ENCODE results near the gene EIF2AK3.
"Not testable (repeated sequence)": the region's sequence is repeated elsewhere in the genome, so short reads cannot be mapped to it uniquely, and the experiment has no call there.

EIF2AK3 gene

DNA sequence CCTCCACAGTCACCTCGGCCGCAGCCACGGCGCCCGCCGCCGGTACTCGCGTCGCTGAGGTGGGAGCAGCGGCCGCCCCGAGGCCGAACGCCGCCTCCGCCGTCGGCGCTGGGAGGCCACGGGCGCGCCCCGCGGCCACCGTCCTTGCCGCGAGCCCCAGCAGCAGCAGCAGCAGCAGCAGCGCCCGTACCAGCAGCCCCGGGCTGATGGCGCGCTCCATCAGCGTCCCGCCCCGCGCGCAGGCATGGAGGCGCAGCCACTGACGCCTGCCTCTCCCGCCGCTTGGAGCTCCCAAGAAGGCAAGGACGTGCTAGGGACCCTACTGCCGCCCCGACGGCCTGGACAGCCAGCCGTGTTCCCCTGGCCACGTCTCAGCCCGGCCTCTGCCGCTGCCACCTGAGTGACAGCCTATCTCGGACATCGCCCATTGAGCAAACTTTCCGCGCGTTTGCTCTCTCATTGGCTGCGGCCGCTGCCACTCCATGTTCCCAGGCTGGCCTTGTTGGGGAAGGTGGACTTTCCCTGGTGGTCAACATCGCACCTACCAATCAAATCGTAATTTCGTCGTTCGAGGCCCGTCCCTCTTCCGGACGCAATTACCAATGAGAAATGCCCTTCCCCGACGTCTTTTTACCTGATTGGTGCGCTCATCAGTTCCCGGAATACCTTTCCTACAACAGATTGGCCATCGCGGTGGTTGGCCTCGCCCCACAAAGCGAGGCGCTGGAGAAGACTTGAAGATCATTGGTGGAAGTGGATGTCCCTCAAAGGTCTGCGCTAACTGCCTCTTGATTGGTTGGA is at the start of gene EIF2AK3:
Gene EIF2AK3, minus strand, starts transcription at position 410 of the 801 bp plus-strand sequence. Its CDS starts 190 bp downstream, at position 220.
- DNase-seq (ENCODE audit: low read depth in 2 of 2) = peak; percentile 81 to 90

DNA sequence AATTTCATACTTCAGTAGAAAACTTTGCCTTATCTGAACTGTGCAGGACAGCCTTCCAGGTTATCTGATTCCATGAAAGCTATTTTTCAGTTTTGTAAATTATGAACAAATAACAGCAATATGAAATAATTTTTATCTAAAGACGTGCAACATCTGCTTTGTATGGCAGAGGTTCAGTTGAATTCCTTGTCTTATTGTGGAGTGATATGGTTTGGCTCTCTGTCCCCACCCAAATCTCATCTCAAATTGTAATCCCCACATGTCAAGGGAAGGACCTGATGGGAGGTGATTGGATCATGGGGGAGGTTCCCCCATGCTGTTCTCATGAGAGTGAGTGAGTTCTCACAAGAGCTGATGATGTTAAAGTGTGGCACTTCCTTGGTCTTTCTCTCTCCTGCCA is 46.1 kb upstream of the EIF2AK3 start:
- DNase-seq (ENCODE audit: low read depth in 2 of 2) = no peak

- no peak for DNase-seq (ENCODE audit: low read depth in 2 of 2)
Observed at GRCh38 chr2:88671786-88672427, 44.6 kb upstream of the EIF2AK3 start.

- no peak for DNase-seq (ENCODE audit: low read depth in 2 of 2)
Observed at GRCh38 chr2:88669482-88670214, 42.4 kb upstream of the EIF2AK3 start.

DNA sequence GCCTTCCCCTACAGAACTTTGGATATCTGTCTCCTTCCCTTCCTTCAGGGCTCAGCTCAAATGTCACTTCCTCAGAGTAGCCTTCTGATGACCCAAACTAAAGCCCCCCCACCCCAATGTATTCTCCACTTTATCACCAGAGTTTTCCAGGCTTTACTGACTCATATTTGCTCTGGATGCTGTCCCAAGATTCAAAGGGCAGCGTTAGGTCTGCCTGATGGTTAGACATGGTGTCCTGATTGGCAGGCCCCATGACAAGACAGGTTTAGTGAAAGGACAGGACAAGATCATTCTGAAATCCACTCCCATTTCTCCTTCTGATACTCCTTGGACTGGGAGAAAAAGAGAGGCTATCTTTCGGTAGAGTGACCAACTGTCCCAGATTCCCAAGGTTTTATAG is 41.6 kb upstream of the EIF2AK3 start:
- no peak for DNase-seq (ENCODE audit: low read depth in 2 of 2)

- no peak for DNase-seq (ENCODE audit: low read depth in 2 of 2)
Observed at GRCh38 chr2:88667219-88667618, 40.0 kb upstream of the EIF2AK3 start.

- no peak for DNase-seq (ENCODE audit: low read depth in 2 of 2)
Observed at GRCh38 chr2:88666576-88666975, 39.3 kb upstream of the EIF2AK3 start.

DNA sequence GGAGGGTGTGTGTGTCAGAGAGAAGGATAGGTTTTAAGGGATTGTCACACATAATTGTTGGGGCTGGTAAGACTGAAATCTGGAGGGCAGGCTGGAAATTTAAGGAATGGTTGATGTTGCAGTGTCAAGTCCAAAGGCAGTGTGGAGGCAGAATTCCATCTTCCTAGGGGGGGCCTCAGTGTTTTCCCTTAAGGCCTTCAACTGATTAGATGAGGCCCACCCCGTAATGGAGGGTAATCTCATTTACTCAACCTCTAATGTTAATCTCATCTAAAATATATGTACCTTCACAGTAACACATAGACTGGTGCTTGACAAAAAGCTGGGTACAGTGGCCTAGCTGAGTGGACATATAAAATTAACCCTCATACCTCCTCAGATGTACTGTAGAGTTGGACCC is 33.4 kb upstream of the EIF2AK3 start:
- DNase-seq (ENCODE audit: low read depth in 2 of 2) = no peak

GRCh38 chr2:88659538-88659915 is 32.3 kb upstream of the EIF2AK3 start:
- DNase-seq (ENCODE audit: low read depth in 2 of 2) = no peak

DNA sequence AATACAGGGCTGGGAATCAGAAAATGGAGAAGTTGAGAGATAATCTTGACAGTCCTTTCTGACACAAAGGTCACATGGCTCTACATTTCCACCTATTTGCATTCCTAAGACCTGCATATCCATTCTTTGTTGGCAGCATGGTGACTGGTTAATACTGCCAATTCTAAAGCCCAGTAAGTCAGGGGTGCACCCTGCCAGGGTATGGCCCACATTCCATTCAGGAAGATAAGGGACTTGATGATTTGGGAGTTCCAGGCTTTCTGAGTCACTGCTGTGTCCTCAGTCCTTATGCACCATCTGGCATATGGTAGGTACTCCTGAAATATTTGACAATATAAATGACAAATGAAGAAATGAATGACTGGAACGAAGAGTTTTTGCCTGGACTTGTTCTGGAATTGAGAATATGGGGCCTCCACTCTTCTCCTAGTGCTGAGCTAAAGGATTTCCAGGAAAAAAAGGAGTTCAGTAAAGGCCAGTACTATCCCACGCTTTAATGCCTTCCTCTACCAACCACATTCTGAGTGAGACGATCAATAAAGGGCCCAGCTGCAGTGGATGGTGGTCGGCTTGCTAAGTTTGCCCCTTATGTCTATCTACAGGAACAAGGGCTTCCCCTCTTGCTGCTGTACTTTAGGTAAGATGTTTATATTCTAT is 31.7 kb upstream of the EIF2AK3 start:
- DNase-seq (ENCODE audit: low read depth in 2 of 2) = no peak

DNA sequence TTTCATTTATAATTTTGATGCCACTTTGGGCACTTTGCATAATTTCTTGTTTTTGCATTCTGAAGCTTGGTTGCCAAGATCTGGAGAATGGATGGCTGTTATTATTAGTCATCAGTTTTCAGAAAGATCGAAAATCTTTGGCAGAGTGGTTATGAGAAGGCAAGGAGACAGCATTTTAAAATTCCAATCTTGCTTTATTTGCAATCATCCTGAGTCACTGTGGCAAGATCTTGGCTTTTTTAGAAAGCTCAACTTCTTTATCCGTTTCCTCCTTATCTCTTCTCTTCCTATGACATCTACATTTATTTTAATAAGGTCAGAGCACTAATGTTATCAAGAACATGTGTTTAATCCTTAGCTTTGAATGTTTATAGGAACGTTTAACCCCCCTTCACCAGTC is 31.1 kb upstream of the EIF2AK3 start:
- no peak for DNase-seq (ENCODE audit: low read depth in 2 of 2)

DNA sequence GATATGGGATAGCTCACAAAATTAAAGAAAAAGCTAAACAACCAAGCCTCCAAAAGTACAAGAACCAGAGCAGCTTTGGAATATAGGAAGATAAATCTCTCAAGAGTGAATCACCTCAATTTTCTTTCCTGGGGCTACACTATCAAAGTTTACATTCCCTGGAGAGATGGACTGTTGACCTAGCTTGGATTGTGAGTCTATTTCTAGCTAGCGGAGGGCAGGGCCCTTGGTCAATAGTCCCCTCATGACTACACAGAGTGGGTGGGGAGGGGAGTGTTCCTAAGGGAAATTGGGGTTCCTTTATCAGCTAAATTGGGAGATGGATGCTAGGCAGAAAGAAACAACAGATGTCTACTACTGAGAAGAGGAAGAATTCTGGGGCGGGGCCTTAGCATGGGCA is 29.9 kb upstream of the EIF2AK3 start:
- no peak for DNase-seq (ENCODE audit: low read depth in 2 of 2)

GRCh38 chr2:88656690-88657089 is 29.4 kb upstream of the EIF2AK3 start:
- DNase-seq (ENCODE audit: low read depth in 2 of 2) = no peak

DNA sequence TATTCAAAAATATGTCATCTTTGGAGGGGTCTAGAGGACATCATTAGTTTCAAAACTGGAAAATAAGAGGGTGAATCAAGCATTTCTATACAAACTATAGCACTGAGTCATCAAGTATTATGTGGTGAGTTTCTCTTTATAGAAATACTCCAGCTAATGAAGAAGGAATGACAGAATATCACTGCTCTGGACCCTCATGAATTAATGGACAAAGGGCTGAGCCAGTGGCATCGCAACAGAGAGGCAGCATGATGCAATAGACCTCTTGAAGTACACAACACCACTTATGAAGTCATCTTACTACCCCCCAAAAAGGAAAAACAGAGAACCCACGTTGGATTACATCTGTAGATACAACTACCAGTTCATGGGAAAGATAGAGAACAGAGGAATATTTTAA is 27.4 kb upstream of the EIF2AK3 start:
- DNase-seq (ENCODE audit: low read depth in 2 of 2) = no peak

GRCh38 chr2:88651646-88652045 is 24.4 kb upstream of the EIF2AK3 start:
- DNase-seq (ENCODE audit: low read depth in 2 of 2) = no peak

- not testable (repeated sequence) for DNase-seq (ENCODE audit: low read depth in 2 of 2)
Observed at GRCh38 chr2:88645291-88645882, 18.1 kb upstream of the EIF2AK3 start.

- no peak for DNase-seq (ENCODE audit: low read depth in 2 of 2)
Observed at GRCh38 chr2:88642278-88642677, 15.0 kb upstream of the EIF2AK3 start.

- no peak for DNase-seq (ENCODE audit: low read depth in 2 of 2)
Observed at GRCh38 chr2:88641330-88641729, 14.1 kb upstream of the EIF2AK3 start.

DNA sequence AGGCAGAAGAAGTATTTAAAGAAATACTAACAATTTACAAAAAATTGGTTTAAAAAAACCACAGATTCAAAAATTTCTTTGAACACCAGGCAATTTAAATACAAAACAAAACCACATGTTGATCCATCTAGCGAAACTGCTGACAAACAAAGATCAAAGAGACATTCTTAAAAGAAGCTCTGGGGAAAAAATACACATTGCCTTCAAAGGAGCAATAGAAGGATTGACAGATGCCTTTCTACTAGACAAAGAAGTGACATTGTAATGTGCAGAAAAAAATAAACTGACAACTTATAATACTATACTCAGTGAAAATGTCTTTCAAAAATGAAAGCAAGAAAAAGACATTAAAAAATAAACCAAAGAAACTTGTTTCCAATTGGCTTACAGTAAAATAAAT is 12.6 kb upstream of the EIF2AK3 start:
- no peak for DNase-seq (ENCODE audit: low read depth in 2 of 2)

- no peak for DNase-seq (ENCODE audit: low read depth in 2 of 2)
Observed at GRCh38 chr2:88638743-88639142, 11.5 kb upstream of the EIF2AK3 start.

GRCh38 chr2:88638123-88638650 is 10.9 kb upstream of the EIF2AK3 start:
- no peak for DNase-seq (ENCODE audit: low read depth in 2 of 2)

GRCh38 chr2:88637464-88637863 is 10.2 kb upstream of the EIF2AK3 start:
- no peak for DNase-seq (ENCODE audit: low read depth in 2 of 2)

Data from stimulated activated CD8-positive, alpha-beta memory T cell treated with anti-CD3 and anti-CD28 coated beads, Interleukin-2, amount 100 ng/mL, for 48 hours (primary cell).